ENCODE measurements around the gene NIT2. TPM values are rescaled to one million over a fixed set of nuclear protein-coding genes. Genes with fewer than 3 reads are reported as not detected.

NIT2 gene
- total and polyA plus RNA-seq, 9 of the 15 experiments (the other 6 are each of a cell fraction or from before 2014, with no cell fraction given), result 11.4 to 62.2 (median 22.1) TPM

GRCh38 chr3:100289339-100289738, 45.2 kb upstream of the NIT2 start (continued):
- TF ChIP-seq CHD7 (IDR thresholded peaks at IDR 0.05; ENCODE audit: low read depth, low read length) (no peak), ZNF79 (CRISPR knock-in tag; IDR thresholded peaks at IDR 0.05; ENCODE audit: low read depth) (no peak), SMAD2 (IDR thresholded peaks at IDR 0.05; ENCODE audit: low read depth, low read length) (no peak), BCLAF1 (IDR thresholded peaks at IDR 0.05; ENCODE audit: borderline replicate concordance in 1 of 2, control insufficient read depth in 1 of 2, low read depth in 2 of 2, low read length in 1 of 2) (no peak), NELFE (IDR thresholded peaks at IDR 0.05; ENCODE audit: insufficient read depth, insufficient read length) (no peak), ZNF224 (CRISPR knock-in tag; IDR thresholded peaks at IDR 0.05) (no peak), ZBTB1 (CRISPR knock-in tag; IDR thresholded peaks at IDR 0.05; ENCODE audit: borderline replicate concordance, low read depth) (no peak), SRSF9 (IDR thresholded peaks at IDR 0.05; ENCODE audit: borderline replicate concordance, low read depth, low read length) (no peak)
- TF ChIP-seq, protein P1, sequence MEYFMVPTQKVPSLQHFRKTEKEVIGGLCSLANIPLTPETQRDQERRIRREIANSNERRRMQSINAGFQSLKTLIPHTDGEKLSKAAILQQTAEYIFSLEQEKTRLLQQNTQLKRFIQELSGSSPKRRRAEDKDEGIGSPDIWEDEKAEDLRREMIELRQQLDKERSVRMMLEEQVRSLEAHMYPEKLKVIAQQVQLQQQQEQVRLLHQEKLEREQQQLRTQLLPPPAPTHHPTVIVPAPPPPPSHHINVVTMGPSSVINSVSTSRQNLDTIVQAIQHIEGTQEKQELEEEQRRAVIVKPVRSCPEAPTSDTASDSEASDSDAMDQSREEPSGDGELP (CRISPR knock-in tag; IDR thresholded peaks at IDR 0.05; ENCODE audit: borderline replicate concordance), result peak; percentile 42; the same call in 1 of the 2 replicates
- TF ChIP-seq, protein P2, sequence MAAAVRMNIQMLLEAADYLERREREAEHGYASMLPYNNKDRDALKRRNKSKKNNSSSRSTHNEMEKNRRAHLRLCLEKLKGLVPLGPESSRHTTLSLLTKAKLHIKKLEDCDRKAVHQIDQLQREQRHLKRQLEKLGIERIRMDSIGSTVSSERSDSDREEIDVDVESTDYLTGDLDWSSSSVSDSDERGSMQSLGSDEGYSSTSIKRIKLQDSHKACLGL (CRISPR knock-in tag; IDR thresholded peaks at IDR 0.05; ENCODE audit: borderline replicate concordance, poor library complexity, severe bottlenecking), result no peak
